Activated CD4-positive, CD25-positive, alpha-beta regulatory T cell treated with anti-CD3 and anti-CD28 coated beads, Interleukin-2, amount 50 U/mL, for 16 hours (primary cell): ENCODE measurements around the gene SLC16A3.
"Not testable (repeated sequence)": the region's sequence is repeated elsewhere in the genome, so short reads cannot be mapped to it uniquely, and the experiment has no call there.

Experiments used
- DNase-seq: peaks from one replicate; pipeline ENCODE4 v3.0.0-alpha.2; 2020; ENCODE audit warnings: low read depth, low spot score

The SLC16A3 gene

DNA sequence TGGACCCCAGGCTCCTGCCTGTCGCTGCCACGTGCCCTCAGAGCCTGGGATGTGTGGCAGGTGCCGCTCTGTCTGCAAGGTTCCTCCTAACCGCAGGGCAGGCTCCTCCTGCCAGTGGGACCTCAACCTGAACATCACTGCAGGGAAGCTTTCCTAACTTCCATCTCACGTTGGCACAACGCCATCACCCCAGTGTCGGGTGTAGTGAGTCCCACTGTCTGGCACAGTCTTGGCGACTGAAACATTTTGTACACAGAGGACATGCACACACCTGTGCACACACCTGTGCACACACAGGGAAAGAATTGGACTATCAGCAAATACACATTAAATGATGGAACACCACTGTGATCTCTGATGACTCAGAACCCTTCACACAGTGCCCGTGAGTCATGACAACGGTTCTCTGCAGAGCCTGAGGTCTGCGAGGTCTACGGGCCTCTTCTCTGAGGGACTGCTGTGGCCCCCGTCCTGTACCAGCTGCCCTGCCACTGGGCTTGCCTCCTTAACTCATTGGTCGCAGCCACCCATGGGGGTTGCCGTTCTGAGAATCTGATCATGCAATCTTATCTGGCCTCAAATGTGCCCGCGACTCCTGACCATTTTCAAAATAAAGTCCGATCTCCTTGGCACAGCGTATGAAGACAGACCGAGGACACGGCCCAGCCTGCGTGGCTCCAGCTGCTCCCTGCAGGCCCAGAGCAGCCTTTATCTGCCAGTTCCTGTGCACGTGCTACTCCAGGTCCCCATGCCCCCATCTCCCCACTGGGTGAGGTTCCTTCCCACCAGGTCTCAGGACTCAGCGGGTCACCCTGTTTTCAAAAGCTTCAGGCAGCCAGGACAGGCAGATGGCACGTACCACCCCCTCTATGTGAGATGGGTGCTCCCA is 23.8 kb upstream of the SLC16A3 start:
- DNase-seq: no peak

DNA sequence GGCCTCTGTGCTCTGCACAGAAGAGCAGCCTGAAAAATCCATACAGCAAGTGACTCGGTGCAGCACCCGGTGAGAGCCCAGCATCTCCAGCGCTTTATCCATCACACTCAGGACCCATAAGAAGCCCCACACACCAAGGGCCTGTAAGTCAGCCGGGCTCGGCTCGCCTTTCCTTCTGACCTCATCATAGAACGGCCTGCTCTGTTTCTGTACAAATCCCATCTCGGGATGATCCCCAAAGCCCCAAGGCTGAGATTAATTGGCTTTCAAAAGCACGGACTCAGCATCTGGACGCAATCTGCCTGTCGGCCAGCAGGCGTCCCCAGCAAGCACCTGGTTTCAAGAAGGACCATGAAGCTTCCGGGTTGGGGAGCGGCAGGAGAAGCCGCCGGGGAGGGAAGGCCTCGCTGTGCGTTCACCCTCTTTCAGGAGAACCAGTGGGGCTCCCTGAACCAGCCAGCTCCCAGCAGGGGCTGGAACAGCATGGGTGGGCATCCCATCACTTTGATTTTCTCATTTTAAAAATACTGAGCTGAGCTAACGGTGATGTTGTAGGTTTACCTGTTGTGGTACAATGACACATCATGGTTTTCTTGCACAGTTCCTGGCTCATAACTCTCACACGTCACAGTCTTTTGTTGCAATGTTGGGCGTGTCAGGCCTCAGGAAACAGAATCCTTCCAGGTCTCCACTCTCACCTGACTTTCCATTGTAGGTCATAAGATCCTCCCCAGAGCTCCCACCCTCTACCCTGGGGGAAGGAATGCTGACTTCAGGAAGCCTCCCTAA is 22.9 kb upstream of the SLC16A3 start:
- peak; percentile 58 for DNase-seq

- not testable (repeated sequence) for DNase-seq
Observed at GRCh38 chr17:82210655-82211054, 18.2 kb upstream of the SLC16A3 start.

DNA sequence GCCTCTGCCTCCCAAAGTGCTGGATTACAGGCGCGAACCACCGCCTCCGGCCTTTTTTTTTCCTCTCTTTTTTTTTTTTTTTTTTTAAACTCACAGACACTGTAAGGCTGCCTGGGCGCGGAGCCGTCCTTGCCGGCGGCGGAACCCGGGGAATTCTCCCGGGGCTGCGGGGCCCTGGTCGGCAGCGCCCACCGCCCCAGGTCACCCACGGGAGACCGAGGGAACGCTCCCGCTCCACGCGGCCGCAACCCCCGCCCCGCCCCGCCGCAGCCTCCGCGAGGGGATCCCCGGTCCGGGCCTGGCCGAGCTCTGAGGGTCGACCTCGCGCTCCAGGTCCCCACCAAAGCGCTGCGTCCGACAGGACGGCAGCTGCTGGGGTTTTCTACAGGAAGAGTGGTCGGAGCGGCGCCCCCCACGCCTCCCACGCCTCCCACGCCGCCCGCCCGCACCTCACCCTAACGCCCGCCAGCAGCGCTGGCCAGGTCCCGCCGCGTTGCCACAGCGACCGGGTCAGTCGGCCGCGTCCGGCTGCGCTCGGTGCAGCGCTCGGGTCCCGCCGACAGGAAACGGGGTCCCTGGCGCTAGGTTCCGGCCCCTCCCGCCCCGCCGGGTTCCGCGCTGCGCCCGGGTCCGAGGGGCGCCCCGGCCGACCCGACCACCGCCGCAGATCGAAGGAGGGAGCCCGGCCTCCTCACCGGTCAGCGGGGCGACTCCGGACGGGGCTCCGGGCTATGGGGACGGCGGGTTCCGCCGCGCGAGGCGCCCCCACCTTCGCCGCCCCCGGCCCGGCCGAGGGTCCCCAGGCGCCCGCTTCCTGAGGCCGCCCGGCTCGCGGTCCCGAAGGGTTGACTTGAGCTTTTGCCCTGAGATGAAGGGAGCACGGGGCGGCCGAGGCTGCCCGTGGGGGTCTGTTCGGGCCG is 16.3 kb upstream of the SLC16A3 start, which contains the start of gene CCDC57:
TSS of gene CCDC57 (minus strand) at position 512 of the 920 bp plus-strand sequence. CDS start 10,898 bp downstream, outside the sequence.
- no peak for DNase-seq

- DNase-seq: peak; percentile 40
Observed at GRCh38 chr17:82213251-82214011, 15.4 kb upstream of the SLC16A3 start.

DNA sequence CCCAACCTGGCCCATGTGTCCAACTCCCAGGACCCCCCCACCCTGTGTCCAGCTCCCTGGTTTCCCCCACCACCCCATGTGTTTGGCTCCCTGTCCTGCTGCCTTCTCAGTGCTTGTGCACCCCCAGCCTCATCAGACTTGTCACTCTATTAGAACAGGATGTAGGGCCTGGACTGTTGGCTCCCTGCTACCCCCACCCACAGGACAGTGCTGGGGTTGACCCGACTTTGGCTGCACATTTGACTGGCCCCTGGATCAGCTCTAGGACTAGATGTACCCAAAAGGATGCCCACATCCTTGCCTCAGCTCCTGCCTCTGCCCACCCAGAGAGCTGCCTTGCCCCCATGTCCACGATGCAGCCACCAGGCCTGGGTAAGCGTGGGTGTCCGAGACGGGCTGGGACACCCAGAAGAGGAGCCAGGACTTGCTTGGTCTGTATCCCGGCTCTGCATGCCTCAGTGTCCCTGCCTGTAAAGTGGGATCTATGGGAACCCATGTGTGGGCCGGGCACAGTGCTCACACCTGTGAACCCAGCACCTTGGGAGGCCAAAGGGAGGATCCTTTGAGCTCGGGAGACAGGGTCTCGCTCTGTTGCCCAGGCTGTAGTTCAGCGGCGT is 14.7 kb upstream of the SLC16A3 start:
- DNase-seq: no peak

DNA sequence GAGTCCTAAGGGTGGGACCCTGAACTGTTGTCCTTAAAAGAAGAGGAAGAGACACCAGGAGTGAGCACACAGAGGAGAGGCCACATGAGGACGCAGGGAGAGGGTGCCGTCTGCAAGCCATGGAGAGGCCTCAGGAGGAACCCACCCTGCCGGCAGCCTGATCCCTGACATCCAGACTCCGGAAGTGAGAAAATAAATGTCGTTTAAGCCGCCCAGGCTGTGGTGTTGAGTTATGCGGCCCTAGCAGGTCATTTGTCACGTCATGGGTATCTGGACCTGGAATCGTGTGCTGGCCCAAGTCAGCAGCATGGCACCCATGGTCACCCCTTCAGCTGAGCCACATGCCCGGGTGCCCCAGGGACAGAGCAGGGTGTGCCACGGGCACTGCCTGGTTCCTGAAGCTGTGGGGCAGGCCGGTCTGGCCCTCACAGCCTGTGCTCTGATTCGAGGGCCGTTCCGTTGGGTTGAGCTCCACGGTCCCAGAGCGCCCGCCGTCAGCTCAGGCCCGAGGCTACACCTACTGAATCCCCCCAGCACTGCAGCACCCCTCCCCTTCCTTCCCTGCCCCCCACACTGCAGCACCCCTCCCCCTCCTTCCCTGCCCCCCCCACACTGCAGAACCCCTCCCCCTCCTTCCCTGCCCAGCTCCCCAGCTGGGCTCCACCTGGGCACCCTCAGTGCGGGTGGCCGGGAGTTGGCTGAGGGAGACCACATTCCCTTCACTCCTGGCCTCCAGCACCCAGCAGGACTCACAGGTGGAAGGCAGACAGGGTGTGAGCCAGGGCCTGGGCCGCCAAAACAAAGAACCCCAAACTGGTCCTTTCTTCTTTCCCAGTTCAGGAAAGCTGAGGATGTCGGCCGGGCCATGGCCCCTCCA is 13.5 kb upstream of the SLC16A3 start:
- DNase-seq: no peak

- no peak for DNase-seq
Observed at GRCh38 chr17:82215972-82216300, 12.9 kb upstream of the SLC16A3 start.

DNA sequence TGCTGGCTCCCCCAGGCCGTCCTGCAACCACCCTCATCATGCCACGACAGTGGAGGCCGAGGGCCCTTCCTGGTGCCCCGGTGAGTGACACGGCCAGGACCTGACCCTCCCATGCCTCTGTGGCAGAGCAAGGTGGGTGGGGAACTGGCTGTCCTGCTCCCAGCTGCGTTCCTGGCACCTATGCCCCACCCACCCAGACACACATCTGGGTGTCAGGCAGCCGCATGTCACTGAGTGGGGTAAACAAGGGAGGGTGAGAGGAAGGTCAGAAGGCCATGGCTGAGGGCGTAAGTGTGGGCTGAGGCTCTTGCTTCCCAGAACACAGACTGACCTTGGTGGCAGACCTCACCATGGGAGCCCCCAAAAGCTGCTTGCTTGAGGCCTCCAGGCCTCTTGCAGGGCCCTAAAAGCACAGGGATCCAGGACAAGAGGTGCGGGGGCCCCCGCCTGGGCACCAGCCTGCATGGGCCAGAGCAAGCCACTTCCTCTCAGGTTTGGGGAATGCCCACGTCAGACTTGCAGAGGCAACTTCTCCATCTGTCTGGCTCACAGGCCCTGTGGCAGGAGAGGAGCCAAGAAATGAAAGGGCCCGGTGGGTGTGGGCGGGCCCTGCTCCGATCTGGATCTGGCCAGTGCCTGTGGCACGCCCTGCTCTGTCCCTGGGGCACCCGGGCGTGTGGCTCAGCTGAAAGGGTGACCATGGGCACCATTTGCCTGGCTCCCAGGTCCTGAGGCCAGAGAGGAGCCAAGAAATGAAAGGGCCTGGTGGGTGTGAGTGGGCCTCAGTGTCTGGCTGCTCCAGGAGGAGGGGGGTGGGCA is 12.3 kb upstream of the SLC16A3 start:
- DNase-seq: no peak

DNA sequence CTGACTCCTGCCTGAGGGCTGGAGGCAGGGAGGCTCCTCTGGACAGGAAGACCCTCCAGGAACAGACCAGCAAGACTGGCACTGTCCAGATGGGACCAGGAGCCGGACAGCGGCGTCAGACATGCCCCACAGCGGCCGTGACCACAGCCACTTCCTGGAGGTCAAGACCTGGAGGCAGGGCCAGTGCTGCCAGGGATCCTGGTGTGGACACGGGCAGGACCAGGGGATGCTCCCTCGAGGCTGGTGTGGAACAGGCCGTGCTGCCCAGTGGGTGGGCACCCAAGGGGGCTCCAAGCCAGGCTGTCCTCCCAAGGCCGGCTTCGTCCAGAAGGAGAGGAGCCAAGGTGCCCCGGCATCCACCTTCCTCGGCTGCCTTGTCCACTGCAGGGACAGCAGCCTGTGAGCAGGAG is 11.7 kb upstream of the SLC16A3 start:
- no peak for DNase-seq

- DNase-seq: no peak
Observed at GRCh38 chr17:82217530-82218204, 11.2 kb upstream of the SLC16A3 start.

GRCh38 chr17:82218349-82219075 is 10.3 kb upstream of the SLC16A3 start:
- no peak for DNase-seq

GRCh38 chr17:82219083-82219482 is 9.8 kb upstream of the SLC16A3 start:
- DNase-seq: no peak

DNA sequence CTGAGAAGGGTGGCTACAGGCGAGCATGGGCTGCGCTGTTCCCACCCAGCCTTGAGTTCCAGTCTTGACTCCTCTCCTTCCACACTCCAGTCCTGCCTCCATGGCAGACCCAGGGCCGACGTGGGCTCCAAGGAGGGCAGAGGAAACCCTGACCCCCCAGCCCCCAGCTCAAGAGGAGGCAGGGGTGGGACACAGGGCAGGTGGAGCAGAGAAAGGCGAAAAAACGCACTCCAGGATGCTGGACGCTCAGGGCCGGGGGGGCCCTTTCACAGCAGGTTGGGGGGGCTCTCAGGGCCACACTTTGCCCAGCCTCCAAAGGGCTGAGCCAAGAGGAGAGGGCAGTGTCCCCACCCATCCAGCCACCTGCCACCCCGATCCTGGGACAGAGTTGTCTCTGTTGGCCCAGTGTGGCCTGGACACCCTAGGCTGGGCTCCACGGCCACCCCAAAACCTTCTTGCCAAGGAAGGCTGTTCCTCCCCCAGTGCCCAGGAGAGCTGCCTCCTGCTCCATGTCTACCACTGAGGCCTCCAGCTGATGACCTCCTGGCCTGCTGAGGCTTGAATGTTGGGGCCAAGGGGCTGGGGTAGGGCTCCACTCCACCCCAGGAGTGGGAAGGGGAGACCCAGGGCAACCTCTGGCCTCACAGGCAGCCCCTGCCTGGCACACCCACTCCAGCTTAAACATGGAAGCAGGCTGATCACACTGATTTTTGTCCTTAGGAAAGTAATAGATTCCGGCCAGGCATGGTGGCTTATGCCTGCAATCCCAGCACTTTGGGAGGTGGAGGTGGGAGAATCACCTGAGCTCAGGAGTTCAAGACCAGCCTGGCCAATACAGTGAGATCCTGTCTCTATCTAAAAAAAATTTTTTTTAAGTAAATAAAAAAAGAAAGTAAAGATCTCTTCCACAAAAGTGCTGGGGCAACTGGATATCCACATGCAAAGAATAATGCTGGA is 8.8 kb upstream of the SLC16A3 start:
- no peak for DNase-seq

DNA sequence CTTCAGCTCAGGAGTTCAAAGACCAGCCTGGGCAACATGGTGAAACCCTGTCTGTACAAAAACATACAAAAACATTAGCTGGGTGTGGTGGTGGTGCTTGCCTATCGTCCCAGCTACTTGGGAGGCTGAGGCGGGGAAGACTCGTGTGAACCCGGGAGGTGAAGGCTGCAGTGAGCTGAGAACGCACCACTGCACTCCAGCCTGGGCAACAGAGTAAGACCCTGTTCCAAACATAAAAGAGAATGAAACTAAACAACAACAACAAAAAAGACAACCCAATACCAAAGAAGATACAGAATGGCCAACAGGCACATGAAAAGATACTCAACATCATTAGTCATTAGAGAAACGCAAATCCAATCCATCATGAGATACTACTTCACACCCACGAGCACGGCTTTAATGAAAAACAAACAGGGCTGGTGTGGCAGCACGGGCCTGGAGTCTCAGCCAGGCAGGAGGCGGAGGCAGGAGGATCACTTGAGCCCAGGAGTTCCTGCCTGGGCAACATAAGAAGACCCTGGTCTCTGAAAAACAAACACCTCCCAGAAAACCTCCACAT is 7.4 kb upstream of the SLC16A3 start:
- DNase-seq: no peak

DNA sequence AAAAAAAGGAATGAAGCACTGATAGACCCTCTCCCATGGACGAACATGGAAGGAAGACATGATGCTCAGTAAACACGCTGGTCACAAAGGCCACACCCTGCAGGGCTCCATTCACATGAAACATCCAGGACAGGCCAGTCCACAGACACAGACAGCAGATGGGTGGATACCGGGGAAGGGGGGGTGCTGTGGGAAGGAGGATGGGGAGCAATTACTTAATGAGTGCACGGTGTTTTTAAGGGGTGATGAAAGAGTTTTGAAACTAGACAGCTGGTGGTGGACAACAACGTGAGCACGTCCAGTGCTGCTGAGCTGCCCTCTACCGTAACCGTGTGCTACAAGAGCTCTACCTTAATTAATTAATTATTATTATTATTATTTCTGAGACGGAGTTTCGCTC is 6.0 kb upstream of the SLC16A3 start:
- no peak for DNase-seq
